ENCODE data around the gene DZIP1L.

- TF ChIP-seq TAF1 (IDR thresholded peaks at IDR 0.05; ENCODE audit: borderline replicate concordance, insufficient read depth, low read length), result no peak
- no peak for TF ChIP-seq POLR2AphosphoS5 (IDR thresholded peaks at IDR 0.05; ENCODE audit: low read depth, low read length)
- TF ChIP-seq, protein P1, sequence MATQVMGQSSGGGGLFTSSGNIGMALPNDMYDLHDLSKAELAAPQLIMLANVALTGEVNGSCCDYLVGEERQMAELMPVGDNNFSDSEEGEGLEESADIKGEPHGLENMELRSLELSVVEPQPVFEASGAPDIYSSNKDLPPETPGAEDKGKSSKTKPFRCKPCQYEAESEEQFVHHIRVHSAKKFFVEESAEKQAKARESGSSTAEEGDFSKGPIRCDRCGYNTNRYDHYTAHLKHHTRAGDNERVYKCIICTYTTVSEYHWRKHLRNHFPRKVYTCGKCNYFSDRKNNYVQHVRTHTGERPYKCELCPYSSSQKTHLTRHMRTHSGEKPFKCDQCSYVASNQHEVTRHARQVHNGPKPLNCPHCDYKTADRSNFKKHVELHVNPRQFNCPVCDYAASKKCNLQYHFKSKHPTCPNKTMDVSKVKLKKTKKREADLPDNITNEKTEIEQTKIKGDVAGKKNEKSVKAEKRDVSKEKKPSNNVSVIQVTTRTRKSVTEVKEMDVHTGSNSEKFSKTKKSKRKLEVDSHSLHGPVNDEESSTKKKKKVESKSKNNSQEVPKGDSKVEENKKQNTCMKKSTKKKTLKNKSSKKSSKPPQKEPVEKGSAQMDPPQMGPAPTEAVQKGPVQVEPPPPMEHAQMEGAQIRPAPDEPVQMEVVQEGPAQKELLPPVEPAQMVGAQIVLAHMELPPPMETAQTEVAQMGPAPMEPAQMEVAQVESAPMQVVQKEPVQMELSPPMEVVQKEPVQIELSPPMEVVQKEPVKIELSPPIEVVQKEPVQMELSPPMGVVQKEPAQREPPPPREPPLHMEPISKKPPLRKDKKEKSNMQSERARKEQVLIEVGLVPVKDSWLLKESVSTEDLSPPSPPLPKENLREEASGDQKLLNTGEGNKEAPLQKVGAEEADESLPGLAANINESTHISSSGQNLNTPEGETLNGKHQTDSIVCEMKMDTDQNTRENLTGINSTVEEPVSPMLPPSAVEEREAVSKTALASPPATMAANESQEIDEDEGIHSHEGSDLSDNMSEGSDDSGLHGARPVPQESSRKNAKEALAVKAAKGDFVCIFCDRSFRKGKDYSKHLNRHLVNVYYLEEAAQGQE (IDR thresholded peaks at IDR 0.05; ENCODE audit: insufficient read depth in 1 of 2, low read depth in 2 of 2, low read length in 2 of 2), result no peak
- TF ChIP-seq SIN3A (IDR thresholded peaks at IDR 0.05; ENCODE audit: borderline replicate concordance, insufficient read depth, low read length), result no peak
- TF ChIP-seq FOXP2 (optimal IDR thresholded peaks at IDR 0.05; ENCODE audit: borderline replicate concordance, extremely low read depth, extremely low read length, insufficient read depth), result no peak
These were observed 99.3 kb downstream of the DZIP1L start for GRCh38 chr3:138016065-138016464.
